Progenitor cell of endocrine pancreas (in vitro differentiated cells): ENCODE data around the gene AHSA1. TPM values are rescaled to one million over a fixed set of nuclear protein-coding genes. Genes with fewer than 3 reads are reported as not detected.

ENCODE experiments used
- DNase-seq: peaks from one replicate; pipeline ENCODE4 v3.0.0; 2021; ENCODE audit warnings: low spot score; ENCODE audit not compliant: unreplicated experiment
- H3K27ac Mint-ChIP-seq: 2 replicates; pipeline ENCODE4 v1.8.0; 2021; ENCODE audit warnings: mild to moderate bottlenecking, moderate library complexity, mixed read lengths
- H3K27me3 Mint-ChIP-seq: 2 replicates; pipeline ENCODE4 v1.8.0; 2021; ENCODE audit warnings: mixed read lengths
- H3K36me3 Mint-ChIP-seq: 2 replicates; pipeline ENCODE4 v1.8.0; 2022; ENCODE audit warnings: mixed read lengths; ENCODE audit not compliant: insufficient read depth
- H3K4me1 Mint-ChIP-seq: 2 replicates; pipeline ENCODE4 v1.8.0; 2021; ENCODE audit warnings: low read depth, mixed read lengths
- H3K4me3 Mint-ChIP-seq: 2 replicates; pipeline ENCODE4 v1.8.0; 2021; ENCODE audit warnings: low read depth, mild to moderate bottlenecking, moderate library complexity, mixed read lengths
- H3K9me3 Mint-ChIP-seq: 2 replicates; pipeline ENCODE4 v1.8.0; 2021; ENCODE audit warnings: low read depth, mixed read lengths
- CTCF ChIP-seq: fragments of 200-600 bp; sonication (generic); IDR thresholded peaks from one replicate; pipeline ENCODE4 v1.5.0; 2021; ENCODE audit warnings: antibody characterized with exemption, mild to moderate bottlenecking; ENCODE audit not compliant: unreplicated experiment
- total RNA-seq: library from RNA; stranded (reverse); gene quantifications from 2 replicates; pipeline ENCODE4 v1.2.1, GENCODE V29; 2021

AHSA1 gene
- total RNA-seq, 1 donor from 2014 or later: 160 TPM

- TF ChIP-seq CTCF: no peak
- H3K27me3 Mint-ChIP-seq: no peaks in the 10 kb centered on the region
- H3K4me1 Mint-ChIP-seq: no peaks in the 10 kb centered on the region
- no peaks in the 10 kb centered on the region for H3K9me3 Mint-ChIP-seq
- DNase-seq: no peak
- H3K36me3 Mint-ChIP-seq: no peaks in the 10 kb centered on the region
- no peak overlapping the region for H3K27ac Mint-ChIP-seq
- H3K4me3 Mint-ChIP-seq: no peak overlapping the region
Observed at GRCh38 chr14:77482422-77482821, 24.5 kb downstream of the AHSA1 start.

GRCh38 chr14:77485256-77485655 is 27.4 kb downstream of the AHSA1 start:
- H3K4me1 Mint-ChIP-seq: no peaks in the 10 kb centered on the region
- H3K4me3 Mint-ChIP-seq: no peak overlapping the region
- no peak for DNase-seq
- no peaks in the 10 kb centered on the region for H3K9me3 Mint-ChIP-seq
- TF ChIP-seq CTCF: no peak
- no peaks in the 10 kb centered on the region for H3K27me3 Mint-ChIP-seq
- no peak overlapping the region for H3K27ac Mint-ChIP-seq
- H3K36me3 Mint-ChIP-seq: no peaks in the 10 kb centered on the region

GRCh38 chr14:77485901-77486678 is 28.2 kb downstream of the AHSA1 start:
- DNase-seq: no peak
- TF ChIP-seq CTCF: no peak
- H3K27me3 Mint-ChIP-seq: no peaks in the 10 kb centered on the region
- no peaks in the 10 kb centered on the region for H3K4me1 Mint-ChIP-seq
- H3K4me3 Mint-ChIP-seq: no peak overlapping the region
- H3K36me3 Mint-ChIP-seq: no peaks in the 10 kb centered on the region
- no peaks in the 10 kb centered on the region for H3K9me3 Mint-ChIP-seq
- H3K27ac Mint-ChIP-seq: no peak overlapping the region

GRCh38 chr14:77488558-77488957 is 30.7 kb downstream of the AHSA1 start:
- H3K4me3 Mint-ChIP-seq: no peak overlapping the region
- no peak for DNase-seq
- H3K27ac Mint-ChIP-seq: no peak overlapping the region
- no peaks in the 10 kb centered on the region for H3K9me3 Mint-ChIP-seq
- TF ChIP-seq CTCF: no peak
- no peaks in the 10 kb centered on the region for H3K4me1 Mint-ChIP-seq
- H3K36me3 Mint-ChIP-seq: no peaks in the 10 kb centered on the region
- H3K27me3 Mint-ChIP-seq: no peaks in the 10 kb centered on the region

GRCh38 chr14:77489041-77489440 is 31.1 kb downstream of the AHSA1 start:
- no peaks in the 10 kb centered on the region for H3K36me3 Mint-ChIP-seq
- H3K27ac Mint-ChIP-seq: no peak overlapping the region
- H3K4me3 Mint-ChIP-seq: no peak overlapping the region

More at GRCh38 chr14:77489041-77489440, 31.1 kb downstream of the AHSA1 start:
- DNase-seq: no peak
- Mint-ChIP-seq H3K27me3 (no peaks in the 10 kb centered on the region), H3K4me1 (no peaks in the 10 kb centered on the region), H3K9me3 (no peaks in the 10 kb centered on the region)
- no peak for TF ChIP-seq CTCF
